Gastroesophageal sphincter (tissue), 3 donors: Measurements from ENCODE around the gene PPFIA1.
"Not testable (repeated sequence)": the region's sequence is repeated elsewhere in the genome, so short reads cannot be mapped to it uniquely, and the experiment has no call there.

Experiments
- EP300 ChIP-seq: sonication (generic); formaldehyde crosslinking; IDR thresholded peaks from one replicate; pipeline ENCODE4 v1.6.1; 2017; ENCODE audit warnings: antibody characterized with exemption, mild to moderate bottlenecking
- POLR2A ChIP-seq, 2 donors: fragments of 450-650 bp; IDR thresholded peaks; one replicate each; pipeline ENCODE4 v1.6.1; 2017; ENCODE audit warnings: antibody characterized with exemption in 2 of 2, mild to moderate bottlenecking in 2 of 2, moderate library complexity in 1 of 2
- POLR2AphosphoS5 ChIP-seq: sonication (generic); formaldehyde crosslinking; IDR thresholded peaks from one replicate; pipeline ENCODE4 v1.6.1; 2017; ENCODE audit warnings: antibody characterized with exemption
- TF ChIP-seq, protein P1 (sequence below), 4 experiments: fragments of 200-600 bp in 2 of 4; fragments of 450-650 bp in 2 of 4; sonication (generic) in 1 of 4; IDR thresholded peaks; one replicate each; pipeline ENCODE4 v1.5.1; 2017 to 2019; ENCODE audit warnings: antibody characterized with exemption in 4 of 4, mild to moderate bottlenecking in 2 of 4, moderate library complexity in 2 of 4

DNA sequence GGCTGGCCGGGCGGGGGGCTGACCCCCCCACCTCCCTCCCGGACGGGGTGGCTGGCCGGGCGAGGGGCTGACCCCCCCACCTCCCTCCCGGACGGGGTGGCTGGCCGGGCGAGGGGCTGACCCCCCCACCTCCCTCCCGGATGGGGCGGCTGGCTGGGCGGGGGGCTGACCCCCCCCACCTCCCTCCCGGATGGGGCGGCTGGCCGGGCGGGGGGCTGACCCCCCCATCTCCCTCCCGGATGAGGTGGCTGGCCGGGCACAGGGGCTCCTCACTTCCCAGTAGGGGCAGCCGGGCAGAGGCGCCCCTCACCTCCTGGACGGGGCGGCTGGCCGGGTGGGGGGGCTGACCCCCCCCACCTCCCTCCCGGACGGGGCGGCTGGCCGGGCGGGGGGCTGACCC is 24.7 kb downstream of the PPFIA1 start:
- TF ChIP-seq, protein P1, sequence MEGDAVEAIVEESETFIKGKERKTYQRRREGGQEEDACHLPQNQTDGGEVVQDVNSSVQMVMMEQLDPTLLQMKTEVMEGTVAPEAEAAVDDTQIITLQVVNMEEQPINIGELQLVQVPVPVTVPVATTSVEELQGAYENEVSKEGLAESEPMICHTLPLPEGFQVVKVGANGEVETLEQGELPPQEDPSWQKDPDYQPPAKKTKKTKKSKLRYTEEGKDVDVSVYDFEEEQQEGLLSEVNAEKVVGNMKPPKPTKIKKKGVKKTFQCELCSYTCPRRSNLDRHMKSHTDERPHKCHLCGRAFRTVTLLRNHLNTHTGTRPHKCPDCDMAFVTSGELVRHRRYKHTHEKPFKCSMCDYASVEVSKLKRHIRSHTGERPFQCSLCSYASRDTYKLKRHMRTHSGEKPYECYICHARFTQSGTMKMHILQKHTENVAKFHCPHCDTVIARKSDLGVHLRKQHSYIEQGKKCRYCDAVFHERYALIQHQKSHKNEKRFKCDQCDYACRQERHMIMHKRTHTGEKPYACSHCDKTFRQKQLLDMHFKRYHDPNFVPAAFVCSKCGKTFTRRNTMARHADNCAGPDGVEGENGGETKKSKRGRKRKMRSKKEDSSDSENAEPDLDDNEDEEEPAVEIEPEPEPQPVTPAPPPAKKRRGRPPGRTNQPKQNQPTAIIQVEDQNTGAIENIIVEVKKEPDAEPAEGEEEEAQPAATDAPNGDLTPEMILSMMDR (IDR thresholded peaks at IDR 0.05): not testable (repeated sequence)
- TF ChIP-seq POLR2A (IDR thresholded peaks at IDR 0.05); EP300; POLR2AphosphoS5: not testable (repeated sequence)
